Esophagus muscularis mucosa (tissue), 4 donors: ENCODE data around the gene NAV1.

Experiments used
- CTCF ChIP-seq, 3 experiments: fragments of 200-600 bp in 2 of 3; fragments of 450-650 bp in 1 of 3; sonication (generic) in 2 of 3; IDR thresholded peaks; one replicate each; pipeline ENCODE4 v1.5.1; 2017 to 2019; ENCODE audit warnings: antibody characterized with exemption in 3 of 3, mild to moderate bottlenecking in 2 of 3, moderate library complexity in 1 of 3
- EP300 ChIP-seq: sonication (generic); formaldehyde crosslinking; IDR thresholded peaks from one replicate; pipeline ENCODE4 v1.6.1; 2017; ENCODE audit warnings: antibody characterized with exemption
- POLR2A ChIP-seq: fragments of 450-650 bp; IDR thresholded peaks from one replicate; pipeline ENCODE4 v1.6.1; 2017; ENCODE audit warnings: antibody characterized with exemption, moderate library complexity, mild to moderate bottlenecking, low read depth
- POLR2AphosphoS5 ChIP-seq, 2 donors: sonication (generic); formaldehyde crosslinking; IDR thresholded peaks; one replicate each; pipeline ENCODE4 v1.6.1; 2017; ENCODE audit warnings: antibody characterized with exemption in 2 of 2

- TF ChIP-seq CTCF (IDR thresholded peaks at IDR 0.05) (no peak), POLR2A (no peak), POLR2AphosphoS5 (IDR thresholded peaks at IDR 0.05) (no peak), EP300 (no peak)
These were observed 5.8 kb downstream of the NAV1 start for GRCh38 chr1:201544710-201545109.
